GM21526 (cell line): ENCODE measurements around the gene TBC1D9.

Source experiments
- ATAC-seq: cut with Tn5 transposase; IDR thresholded peaks from one replicate; pipeline ENCODE4 v1.9.1; 2021; ENCODE audit warnings: moderate library complexity; ENCODE audit not compliant: unreplicated experiment, low FRiP score

Gene TBC1D9

GRCh38 chr4:140726776-140727500, 29.2 kb downstream of the TBC1D9 start:
- ATAC-seq, result no peak

- ATAC-seq, result no peak
Measured at GRCh38 chr4:140725556-140725955, 30.6 kb downstream of the TBC1D9 start.

DNA sequence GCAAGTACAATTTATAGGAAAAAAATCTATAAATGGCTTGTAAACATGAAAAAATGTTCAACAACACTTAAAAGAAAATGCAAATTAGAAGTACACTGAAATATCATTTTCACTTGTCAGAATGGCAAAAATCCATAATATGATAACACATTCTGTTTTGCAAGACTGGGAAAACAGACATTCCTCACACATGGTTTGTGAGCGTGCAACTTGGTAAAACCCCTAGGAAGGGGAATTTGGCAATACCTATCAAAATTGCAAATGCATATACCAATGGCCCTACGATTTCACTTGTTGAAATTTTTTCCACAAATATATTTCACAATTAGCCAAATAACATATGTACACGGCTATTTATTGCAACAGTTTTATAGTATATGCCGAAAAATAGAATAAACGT, 31.4 kb downstream of the TBC1D9 start:
- ATAC-seq, result no peak

DNA sequence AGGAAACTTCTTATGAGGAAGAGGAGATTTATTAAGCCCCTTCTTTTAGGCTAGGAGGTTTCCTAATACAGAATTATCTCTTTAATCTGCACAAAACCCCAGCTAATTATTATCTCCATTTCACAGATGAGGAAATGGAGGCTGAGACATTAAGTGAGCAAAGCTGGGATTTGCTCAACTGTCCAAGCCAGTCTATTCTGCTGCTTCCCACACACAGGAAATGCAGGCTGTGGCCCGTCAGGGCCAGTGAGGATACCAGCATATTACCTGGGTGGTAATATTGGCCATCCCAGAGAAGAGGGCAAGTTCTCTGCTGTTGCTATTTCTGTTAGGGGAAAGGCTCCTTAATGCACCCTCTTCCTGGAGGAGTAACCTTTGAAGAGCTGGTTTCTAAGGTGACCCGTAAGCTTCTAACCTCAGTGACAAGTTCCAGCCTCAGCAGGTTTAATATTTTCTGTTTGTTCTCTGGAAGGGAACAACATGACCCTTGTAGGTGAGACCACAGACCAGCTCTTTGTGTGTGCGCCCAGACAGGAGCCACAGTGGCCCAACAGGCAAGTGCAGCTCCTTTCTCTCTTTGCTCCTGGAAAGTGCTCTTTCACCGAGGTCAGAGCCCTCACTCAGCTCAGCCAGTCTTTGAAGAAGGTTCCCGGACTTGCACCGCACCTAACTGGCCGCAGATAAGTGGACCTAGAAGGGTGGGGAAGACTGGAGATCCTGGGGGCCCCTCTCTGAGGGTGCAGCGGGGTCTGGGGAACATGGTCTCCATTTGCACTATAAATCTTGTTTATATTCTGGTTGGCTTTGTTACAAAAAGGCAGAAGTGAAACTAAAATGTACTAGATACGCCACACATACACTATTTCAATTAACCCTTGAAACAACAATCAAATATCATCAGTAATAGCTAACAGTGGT, 35.5 kb downstream of the TBC1D9 start:
- ATAC-seq, result peak; percentile 64

DNA sequence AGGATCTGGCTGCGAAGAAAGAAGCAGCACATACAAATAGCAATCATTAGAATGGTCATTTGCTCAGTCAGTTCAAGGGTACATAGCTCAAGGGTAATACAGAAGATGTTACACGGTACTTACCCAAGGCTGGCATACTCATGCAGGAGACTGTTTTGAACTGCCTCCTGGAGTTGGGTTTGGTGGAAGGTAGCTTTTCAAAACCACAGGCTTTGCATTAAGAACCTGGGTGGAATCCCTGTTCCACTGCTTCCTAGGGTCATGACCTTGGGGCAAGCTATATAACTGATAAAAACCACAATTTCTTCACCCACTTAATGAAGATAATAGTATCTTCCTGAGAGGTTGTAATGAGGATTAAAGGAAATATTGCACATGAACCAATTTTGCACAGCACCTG, 36.5 kb downstream of the TBC1D9 start:
- ATAC-seq, result no peak

DNA sequence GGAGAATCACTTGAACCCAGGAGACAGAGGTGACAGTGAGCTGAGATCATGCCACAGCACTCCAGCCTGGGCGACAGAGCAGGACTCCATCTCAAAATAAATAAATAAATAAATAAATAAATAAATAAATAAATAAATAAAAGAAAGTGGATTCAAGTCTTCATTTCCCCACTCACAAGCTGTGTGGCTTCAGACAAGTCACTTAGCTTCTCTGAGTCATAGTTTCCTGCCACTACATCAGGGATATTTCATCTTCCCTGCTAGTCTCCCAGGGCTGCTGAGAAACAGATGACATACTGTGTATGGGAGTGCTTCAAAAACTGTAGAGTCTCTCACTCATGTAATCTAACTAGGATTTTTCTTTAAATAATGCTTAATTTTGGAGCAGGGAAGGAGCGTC, 37.2 kb downstream of the TBC1D9 start:
- ATAC-seq, result no peak

DNA sequence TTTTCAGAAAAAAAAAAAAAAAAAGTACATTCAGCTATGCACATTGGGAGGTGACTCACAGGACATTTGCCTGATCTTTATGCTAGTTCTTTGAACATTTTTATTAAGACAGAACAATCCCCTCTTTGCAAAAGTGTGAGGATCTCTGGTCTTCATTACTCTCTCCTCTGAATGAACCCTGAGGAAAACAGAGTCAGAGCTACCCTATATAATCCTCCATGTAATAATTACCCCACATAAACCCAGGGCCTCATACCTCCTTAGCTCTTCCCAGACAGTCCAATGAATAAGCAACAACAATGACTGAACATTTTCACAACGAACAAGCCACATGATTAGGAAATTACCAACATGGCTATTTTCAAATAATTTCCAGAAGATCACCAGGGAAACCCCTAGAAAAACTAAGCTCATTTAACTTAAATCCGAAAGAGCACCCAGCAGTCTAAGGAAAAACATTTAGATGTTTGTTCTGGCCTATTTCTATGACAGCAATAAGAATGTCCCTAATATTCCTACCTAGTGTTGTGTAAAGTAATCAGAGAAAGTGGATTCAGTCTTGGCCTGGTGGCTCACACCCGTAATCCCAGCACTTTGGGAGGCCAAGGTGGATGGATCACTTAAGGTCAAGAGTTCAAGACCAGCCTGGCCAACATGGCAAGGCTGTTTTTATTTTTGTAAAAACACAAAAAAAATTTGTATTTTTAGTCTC, 37.8 kb downstream of the TBC1D9 start:
- no peak for ATAC-seq

- no peak for ATAC-seq
Measured at GRCh38 chr4:140717313-140717712, 38.9 kb downstream of the TBC1D9 start.

GRCh38 chr4:140715119-140715518, 41.1 kb downstream of the TBC1D9 start:
- ATAC-seq, result no peak

DNA sequence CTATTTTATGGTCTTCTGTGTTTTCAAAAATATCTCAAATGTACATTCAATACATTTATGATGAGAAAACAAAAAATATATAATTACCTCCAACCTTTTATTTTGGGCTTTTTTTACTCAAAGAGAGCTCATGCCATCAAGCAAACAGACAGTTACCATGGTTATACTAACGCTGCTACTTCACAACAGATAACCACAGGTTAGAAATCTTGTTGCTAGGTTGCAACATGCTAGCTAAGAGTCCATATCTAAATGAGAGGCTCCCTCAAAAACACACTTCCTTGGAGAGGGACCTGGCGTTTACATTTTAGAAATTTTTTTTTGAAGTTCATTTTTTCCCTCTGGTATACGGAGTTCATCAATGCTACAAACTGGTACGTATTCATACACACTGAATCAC, 44.3 kb downstream of the TBC1D9 start:
- no peak for ATAC-seq

DNA sequence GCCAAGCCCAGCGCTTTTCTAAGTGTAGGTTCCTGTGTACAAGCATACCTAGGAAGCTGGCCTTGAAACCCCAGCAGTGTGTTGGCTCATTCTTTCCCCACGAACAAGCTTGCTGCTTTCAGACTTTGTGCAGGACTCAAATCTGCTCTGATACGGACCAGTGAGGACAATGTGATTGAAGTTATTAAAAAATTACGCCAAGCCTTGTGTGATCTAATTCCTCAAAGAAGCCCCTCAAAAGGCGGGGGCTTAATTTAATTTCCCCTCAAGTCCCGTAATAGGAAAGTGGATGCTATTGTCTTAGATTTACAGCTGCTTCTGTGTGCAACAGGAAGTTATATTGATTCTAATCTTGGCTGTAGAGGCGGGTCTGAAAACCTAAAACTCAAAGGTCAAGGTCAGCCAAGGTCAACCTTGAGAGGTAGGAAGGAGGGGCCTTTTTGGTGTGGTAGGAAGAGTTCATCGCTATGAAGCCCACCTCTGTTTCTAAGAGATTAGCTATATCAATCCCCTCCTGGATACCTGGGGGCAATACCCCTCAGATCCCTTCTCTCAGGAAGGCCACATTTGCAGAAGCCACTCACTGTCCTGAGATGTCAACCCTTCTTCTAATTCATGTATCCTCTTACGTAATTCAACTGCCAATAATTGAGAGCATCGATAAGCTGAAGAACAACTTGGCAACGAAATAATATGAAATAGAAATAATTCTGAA, 45.1 kb downstream of the TBC1D9 start:
- ATAC-seq, result no peak

GRCh38 chr4:140707325-140707724, 48.9 kb downstream of the TBC1D9 start:
- ATAC-seq, result no peak

DNA sequence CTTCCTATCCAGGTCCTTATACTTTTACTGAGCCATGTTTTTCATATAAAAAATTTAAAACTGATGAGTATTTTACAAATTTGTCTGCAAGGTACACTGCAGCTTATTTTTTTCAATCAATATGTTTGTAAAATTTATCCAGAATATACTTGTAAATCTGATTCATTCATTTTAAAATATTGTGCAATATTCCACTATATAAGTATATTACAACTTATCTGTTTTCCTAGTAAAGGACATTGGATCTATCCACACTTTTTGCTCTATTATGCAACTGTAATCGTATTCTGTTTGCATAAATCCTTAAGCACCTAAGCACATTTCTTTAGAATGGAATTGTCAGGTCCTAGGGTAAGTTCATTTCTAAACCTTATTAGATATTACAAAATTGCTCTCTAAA, 49.5 kb downstream of the TBC1D9 start:
- ATAC-seq, result no peak

GRCh38 chr4:140706276-140706625, 49.9 kb downstream of the TBC1D9 start:
- no peak for ATAC-seq

DNA sequence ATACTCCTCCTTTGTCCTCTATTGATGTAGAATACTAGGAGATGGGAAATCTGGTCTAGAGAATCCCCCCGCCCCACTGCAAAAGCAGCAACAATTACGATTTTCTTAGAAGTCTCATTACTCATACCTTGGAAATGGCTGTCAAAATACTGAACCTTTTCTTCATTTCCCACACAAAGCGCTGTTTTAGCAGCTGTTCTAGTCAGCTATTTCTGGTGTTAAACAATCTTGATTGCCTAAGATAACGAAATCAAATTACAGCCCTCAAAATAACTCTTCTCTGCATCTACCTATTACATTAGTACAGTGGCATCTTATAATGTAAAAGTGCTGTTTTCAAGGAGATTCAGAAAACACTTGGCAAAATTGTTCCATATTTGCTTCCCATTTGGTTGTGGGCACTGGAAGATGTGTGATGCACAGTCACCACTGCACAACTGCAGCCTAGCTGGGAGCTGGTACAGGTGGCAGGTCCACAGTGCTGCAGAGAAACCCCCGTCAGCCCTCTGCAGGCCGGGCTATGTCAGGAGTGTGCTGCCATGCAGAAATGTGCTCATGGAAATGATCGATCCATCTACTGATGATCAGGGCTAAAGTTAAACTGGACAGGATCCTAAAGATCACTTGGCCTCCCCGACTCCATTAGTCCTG, 50.4 kb downstream of the TBC1D9 start:
- no peak for ATAC-seq

GRCh38 chr4:140704964-140705363, 51.2 kb downstream of the TBC1D9 start:
- no peak for ATAC-seq

DNA sequence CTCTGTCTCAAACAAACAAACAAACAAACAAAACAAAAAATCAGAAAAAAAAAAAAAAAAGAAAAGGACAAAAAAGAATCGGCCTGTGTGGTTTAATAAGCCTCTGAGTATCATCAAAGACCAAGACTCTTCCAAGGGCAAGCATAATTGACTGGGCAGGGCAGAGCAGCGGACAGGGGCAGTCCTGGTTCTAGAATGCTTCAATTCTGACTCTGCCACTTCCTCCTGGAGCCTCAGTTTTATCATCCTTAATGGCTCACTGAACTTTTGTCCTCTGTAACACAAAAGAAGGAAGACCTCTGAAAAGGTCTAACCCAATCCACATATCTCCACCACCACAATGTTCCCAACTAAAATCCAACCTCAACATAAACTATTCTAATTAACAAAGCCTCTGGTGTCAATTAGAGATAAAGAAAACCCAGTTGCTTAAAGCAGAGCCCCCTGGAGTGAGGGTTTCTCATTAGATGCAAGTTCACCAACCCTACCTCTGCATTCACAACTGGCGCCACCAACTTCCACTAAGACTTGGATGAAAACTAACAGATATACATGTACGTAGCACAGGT, 51.7 kb downstream of the TBC1D9 start:
- ATAC-seq, result no peak

DNA sequence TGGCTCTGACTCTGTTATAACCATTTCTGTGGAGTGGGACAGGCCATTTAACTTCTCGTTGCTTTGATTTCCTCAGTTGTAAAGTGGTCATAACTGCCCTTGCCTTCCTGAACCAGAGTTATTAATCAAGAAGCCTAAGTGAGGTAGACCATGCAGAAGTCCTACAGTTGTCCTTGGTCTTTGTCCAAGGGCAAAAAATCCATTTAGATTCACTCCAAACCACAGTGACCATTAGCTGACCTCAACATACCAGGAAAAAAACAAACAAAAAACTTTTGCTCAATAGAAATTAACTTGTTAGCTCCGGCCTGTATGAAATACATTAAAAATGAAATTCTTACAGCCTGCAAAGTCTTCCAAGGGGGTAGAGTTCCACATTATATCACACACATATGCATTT, 52.7 kb downstream of the TBC1D9 start:
- ATAC-seq, result no peak

GRCh38 chr4:140702096-140702757, 54.0 kb downstream of the TBC1D9 start:
- no peak for ATAC-seq
